ENCODE results near the gene TMED4. TPM values are rescaled to one million over a fixed set of nuclear protein-coding genes. Genes with fewer than 3 reads are reported as not detected.

TMED4 gene
- total RNA-seq, 4 donors from 2014 or later: 85.8 to 162 (median 101) TPM

- no peaks in the 10 kb centered on the region for H3K9me3 ChIP-seq
- intact Hi-C loops (cut with DNase I; ENCODE audit: low total_unique reads): no loop called here
- no peaks in the 10 kb centered on the region for H3K36me3 ChIP-seq
- no peak overlapping the region for H3K27ac ChIP-seq
- DNase-seq (no peak), ATAC-seq (no peak)
- TF ChIP-seq POLR2A (IDR thresholded peaks at IDR 0.05) (no peak), CTCF (IDR thresholded peaks at IDR 0.05 in 4 of 5, conservative IDR thresholded peaks at IDR 0.05 in 1 of 5) (peak in 3 of 5 experiments; percentile 19 to 47 (median 37))
- no peaks in the 10 kb centered on the region for H3K4me1 ChIP-seq
- no peaks in the 10 kb centered on the region for H3K27me3 ChIP-seq
- in situ Hi-C loops (cut with MboI; ENCODE audit: low sequenced_read_pairs in 4 of 4): no loop called here
- H3K4me3 ChIP-seq: no peak overlapping the region
These were observed 47.5 kb downstream of the TMED4 start for GRCh38 chr7:44534501-44534900.

GRCh38 chr7:44534087-44534486, 47.9 kb downstream of the TMED4 start:
- intact Hi-C loops (cut with DNase I; ENCODE audit: low total_unique reads): no loop called here

GRCh38 chr7:44533301-44534055, 48.6 kb downstream of the TMED4 start:
- TF ChIP-seq CTCF (IDR thresholded peaks at IDR 0.05 in 4 of 5, conservative IDR thresholded peaks at IDR 0.05 in 1 of 5) (no peak), POLR2A (IDR thresholded peaks at IDR 0.05) (no peak)
- no peak overlapping the region for H3K4me3 ChIP-seq
- no peaks in the 10 kb centered on the region for H3K9me3 ChIP-seq
- intact Hi-C loops (cut with DNase I; ENCODE audit: low total_unique reads) (no loop called here), in situ Hi-C loops (cut with MboI; ENCODE audit: low sequenced_read_pairs in 4 of 4) (no loop called here)
- no peaks in the 10 kb centered on the region for H3K4me1 ChIP-seq
- H3K27me3 ChIP-seq: no peaks in the 10 kb centered on the region
- ATAC-seq: no peak
- H3K27ac ChIP-seq: no peak overlapping the region
- DNase-seq: no peak
- H3K36me3 ChIP-seq: no peaks in the 10 kb centered on the region

More at GRCh38 chr7:44534087-44534486, 47.9 kb downstream of the TMED4 start:
- ATAC-seq (no peak), DNase-seq (no peak)
- H3K27ac ChIP-seq: no peak overlapping the region
- H3K4me1 ChIP-seq: no peaks in the 10 kb centered on the region
- H3K4me3 ChIP-seq: no peak overlapping the region
- H3K36me3 ChIP-seq: no peaks in the 10 kb centered on the region
- H3K27me3 ChIP-seq: no peaks in the 10 kb centered on the region
- in situ Hi-C loops (cut with MboI; ENCODE audit: low sequenced_read_pairs in 4 of 4): no loop called here
- H3K9me3 ChIP-seq: no peaks in the 10 kb centered on the region
- no peak for TF ChIP-seq POLR2A (IDR thresholded peaks at IDR 0.05)
- no peak for TF ChIP-seq CTCF (IDR thresholded peaks at IDR 0.05 in 4 of 5, conservative IDR thresholded peaks at IDR 0.05 in 1 of 5)

GRCh38 chr7:44531421-44532380, 50.3 kb downstream of the TMED4 start:
- no peak for ATAC-seq
- no peak overlapping the region for H3K27ac ChIP-seq
- in situ Hi-C loops (cut with MboI; ENCODE audit: low sequenced_read_pairs in 4 of 4): no loop called here

More at GRCh38 chr7:44531421-44532380, 50.3 kb downstream of the TMED4 start:
- TF ChIP-seq CTCF (IDR thresholded peaks at IDR 0.05 in 4 of 5, conservative IDR thresholded peaks at IDR 0.05 in 1 of 5): no peak
- TF ChIP-seq POLR2A (IDR thresholded peaks at IDR 0.05): no peak
- intact Hi-C loops (cut with DNase I; ENCODE audit: low total_unique reads): no loop called here
- H3K4me1 ChIP-seq: no peaks in the 10 kb centered on the region
- no peaks in the 10 kb centered on the region for H3K36me3 ChIP-seq
- H3K9me3 ChIP-seq: no peaks in the 10 kb centered on the region
- no peak for DNase-seq
- H3K4me3 ChIP-seq: no peak overlapping the region
- H3K27me3 ChIP-seq: no peaks in the 10 kb centered on the region

Data from gastrocnemius medialis (tissue), 4 donors.